ENCODE data around the gene RAB3GAP2.

DNA sequence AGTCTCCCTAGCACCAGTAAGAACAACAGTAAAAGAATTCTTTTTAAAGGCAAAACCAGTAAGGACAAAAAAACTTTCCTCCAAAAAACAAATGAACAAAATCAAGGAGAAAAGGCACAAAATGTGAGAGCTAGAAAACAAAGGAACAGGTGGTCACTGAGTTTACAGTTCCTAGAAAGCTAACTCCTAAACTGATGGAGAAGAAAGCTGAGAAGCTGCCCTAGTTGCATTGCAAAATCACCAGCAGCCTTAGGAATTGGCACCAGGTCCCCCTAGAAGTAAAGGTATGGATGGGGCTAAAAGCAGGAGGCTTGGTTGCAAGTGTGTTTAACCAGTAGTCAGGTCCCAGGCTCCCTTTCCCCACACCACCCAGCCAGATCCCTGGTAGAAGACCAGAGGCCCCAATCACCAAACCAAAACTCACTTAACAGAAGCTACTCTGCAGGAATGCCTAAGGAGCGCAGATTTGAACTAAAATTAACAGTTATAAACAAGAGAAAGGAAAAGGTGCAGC lies 47.6 kb downstream of the RAB3GAP2 start:
- TF ChIP-seq, protein P1, sequence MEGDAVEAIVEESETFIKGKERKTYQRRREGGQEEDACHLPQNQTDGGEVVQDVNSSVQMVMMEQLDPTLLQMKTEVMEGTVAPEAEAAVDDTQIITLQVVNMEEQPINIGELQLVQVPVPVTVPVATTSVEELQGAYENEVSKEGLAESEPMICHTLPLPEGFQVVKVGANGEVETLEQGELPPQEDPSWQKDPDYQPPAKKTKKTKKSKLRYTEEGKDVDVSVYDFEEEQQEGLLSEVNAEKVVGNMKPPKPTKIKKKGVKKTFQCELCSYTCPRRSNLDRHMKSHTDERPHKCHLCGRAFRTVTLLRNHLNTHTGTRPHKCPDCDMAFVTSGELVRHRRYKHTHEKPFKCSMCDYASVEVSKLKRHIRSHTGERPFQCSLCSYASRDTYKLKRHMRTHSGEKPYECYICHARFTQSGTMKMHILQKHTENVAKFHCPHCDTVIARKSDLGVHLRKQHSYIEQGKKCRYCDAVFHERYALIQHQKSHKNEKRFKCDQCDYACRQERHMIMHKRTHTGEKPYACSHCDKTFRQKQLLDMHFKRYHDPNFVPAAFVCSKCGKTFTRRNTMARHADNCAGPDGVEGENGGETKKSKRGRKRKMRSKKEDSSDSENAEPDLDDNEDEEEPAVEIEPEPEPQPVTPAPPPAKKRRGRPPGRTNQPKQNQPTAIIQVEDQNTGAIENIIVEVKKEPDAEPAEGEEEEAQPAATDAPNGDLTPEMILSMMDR (IDR thresholded peaks at IDR 0.05): no peak
- no peak for TF ChIP-seq POLR2A (IDR thresholded peaks at IDR 0.05)
